GM19351 (cell line): ENCODE results near the gene SNX18.
"Not testable (repeated sequence)": the region's sequence is repeated elsewhere in the genome, so short reads cannot be mapped to it uniquely, and the experiment has no call there.

Source experiments
- ATAC-seq: cut with Tn5 transposase; IDR thresholded peaks from one replicate; pipeline ENCODE4 v1.9.1; 2021; ENCODE audit warnings: mild to moderate bottlenecking, moderate library complexity; ENCODE audit not compliant: unreplicated experiment

Gene SNX18, protein sequence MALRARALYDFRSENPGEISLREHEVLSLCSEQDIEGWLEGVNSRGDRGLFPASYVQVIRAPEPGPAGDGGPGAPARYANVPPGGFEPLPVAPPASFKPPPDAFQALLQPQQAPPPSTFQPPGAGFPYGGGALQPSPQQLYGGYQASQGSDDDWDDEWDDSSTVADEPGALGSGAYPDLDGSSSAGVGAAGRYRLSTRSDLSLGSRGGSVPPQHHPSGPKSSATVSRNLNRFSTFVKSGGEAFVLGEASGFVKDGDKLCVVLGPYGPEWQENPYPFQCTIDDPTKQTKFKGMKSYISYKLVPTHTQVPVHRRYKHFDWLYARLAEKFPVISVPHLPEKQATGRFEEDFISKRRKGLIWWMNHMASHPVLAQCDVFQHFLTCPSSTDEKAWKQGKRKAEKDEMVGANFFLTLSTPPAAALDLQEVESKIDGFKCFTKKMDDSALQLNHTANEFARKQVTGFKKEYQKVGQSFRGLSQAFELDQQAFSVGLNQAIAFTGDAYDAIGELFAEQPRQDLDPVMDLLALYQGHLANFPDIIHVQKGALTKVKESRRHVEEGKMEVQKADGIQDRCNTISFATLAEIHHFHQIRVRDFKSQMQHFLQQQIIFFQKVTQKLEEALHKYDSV

DNA sequence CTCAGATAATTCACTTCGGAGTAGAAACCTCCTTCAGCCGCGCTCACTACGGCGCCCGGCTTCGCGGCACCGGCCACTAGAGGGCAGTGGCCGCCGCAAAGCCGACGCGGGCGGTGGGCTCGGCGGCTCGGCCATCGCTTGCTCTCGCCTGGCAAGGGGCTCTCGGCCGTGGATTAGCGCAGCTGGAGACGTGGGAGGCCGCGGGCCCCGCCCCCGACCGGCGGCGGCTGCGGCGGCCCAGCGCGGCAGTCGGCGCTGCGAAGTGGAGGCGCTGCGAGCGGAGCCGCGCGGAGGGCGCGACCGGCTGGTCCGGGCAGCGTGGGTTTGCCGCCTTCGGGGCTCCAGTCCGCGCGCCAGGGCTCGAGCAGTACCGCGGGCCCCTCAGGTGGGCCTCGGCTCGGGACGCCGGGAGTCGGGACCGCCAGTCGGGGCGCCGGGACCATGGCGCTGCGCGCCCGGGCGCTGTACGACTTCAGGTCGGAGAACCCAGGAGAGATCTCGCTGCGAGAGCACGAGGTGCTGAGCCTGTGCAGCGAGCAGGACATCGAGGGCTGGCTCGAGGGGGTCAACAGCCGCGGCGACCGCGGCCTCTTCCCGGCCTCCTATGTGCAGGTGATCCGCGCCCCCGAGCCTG lies at the start of gene SNX18:
Gene SNX18 (plus strand): TSS at position 248 of the 634 bp plus-strand sequence. CDS start 194 bp downstream, at position 442.
- peak; percentile 93 for ATAC-seq

- peak; percentile 97 for ATAC-seq
Measured at GRCh38 chr5:54469622-54470021, 47.9 kb upstream of the SNX18 start.

- ATAC-seq: no peak
Measured at GRCh38 chr5:54470128-54470527, 47.4 kb upstream of the SNX18 start.

DNA sequence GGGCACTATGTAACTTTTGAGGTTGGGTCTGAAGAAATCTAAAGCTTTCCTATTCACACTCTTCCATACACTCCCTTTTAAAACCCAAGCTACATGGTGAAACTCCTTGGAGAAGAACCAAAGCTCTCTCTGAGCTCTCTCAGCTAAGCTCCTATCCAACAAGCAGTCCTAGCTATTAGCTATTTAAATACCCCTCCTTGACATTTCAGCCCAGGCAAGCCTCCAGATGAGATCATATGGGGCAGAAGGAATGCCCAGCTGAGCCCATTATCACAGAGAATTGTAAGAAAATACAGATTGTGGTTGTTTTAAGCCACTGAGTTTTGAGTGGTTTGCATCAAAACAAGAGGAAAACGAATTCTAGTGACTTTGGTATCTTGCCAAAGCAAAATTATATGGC lies 46.9 kb upstream of the SNX18 start:
- ATAC-seq: no peak

- ATAC-seq: no peak
Measured at GRCh38 chr5:54471398-54471797, 46.2 kb upstream of the SNX18 start.

- ATAC-seq: peak; percentile 50
Measured at GRCh38 chr5:54476682-54477081, 40.9 kb upstream of the SNX18 start.

- ATAC-seq: no peak
Measured at GRCh38 chr5:54477941-54478478, 39.5 kb upstream of the SNX18 start.

DNA sequence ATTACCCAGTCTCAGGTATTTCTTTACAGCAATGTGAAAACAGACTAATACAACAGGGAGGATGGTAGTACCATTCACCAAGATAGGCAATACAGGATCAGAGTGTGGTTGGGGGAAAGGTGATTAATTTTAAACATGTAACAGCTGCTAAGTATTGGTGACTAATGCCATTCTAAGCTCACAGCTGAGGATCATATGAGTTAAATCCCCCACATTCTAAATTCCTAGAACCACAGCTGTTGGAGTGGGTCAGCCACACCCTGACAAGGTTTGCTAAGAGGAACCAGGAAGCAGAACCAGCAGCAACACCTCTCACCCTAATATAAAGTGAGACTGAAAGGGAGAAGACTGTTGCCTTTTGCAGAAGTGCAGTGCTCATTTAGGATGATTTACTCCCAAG lies 37.3 kb upstream of the SNX18 start:
- no peak for ATAC-seq

GRCh38 chr5:54484219-54484894 lies 33.2 kb upstream of the SNX18 start:
- ATAC-seq: no peak

DNA sequence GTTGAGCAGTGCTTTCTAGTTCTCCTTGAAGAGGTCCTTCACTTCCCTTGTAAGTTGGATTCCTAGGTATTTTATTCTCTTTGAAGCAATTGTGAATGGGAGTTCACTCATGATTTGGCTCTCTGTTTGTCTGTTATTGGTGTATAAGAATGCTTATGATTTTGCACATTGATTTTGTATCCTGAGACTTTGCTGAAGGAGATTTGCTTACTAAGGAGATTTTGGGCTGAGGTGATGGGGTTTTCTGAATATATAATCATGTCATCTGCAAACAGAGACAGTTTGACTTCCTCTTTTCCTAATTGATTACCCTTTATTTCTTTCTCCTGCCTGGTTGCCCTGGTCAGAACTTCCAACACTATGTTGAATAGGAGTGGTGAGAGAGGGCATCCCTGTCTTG lies 31.9 kb upstream of the SNX18 start:
- ATAC-seq: not testable (repeated sequence)

- ATAC-seq: not testable (repeated sequence)
Measured at GRCh38 chr5:54489648-54489979, 27.9 kb upstream of the SNX18 start.

GRCh38 chr5:54491326-54491725 lies 26.2 kb upstream of the SNX18 start:
- no peak for ATAC-seq

DNA sequence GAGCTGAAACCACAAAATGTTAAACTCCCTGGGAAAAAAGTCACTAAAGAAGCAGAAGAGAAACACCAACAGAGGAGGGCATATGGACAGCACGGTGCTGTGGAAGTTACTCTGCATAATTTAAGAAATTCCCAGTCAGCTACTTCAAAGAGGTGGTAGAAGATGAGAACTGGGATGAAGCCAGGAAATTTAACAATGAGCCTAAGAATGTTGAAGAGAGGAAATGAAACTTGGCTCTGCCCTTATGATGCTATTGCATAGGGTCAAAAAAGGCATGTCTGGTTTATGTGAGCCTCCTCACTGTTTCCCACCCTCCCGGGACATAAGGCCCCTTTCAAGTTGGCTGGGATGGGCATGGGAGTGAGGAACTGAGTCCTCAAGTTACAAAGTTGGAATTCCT lies 25.4 kb upstream of the SNX18 start:
- no peak for ATAC-seq

DNA sequence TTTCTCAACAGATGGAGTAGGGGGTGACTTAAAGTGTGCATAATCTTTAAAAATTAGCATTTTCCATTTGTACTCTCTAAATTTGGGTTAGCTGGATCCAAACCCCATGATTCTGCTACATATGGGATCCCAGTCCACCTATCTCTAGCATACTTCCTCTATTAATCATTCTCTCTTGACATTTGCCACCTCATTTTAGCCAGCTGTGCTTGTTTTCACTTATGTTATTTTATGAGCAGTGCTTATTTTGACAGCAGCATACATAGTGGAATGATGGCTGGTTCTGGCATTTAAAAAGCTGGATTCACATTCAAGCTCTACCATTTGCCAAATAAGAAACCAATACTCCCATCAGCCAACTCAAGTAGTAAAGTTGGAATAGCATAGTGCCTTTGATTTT lies 22.5 kb upstream of the SNX18 start:
- no peak for ATAC-seq

GRCh38 chr5:54514291-54514690 lies 3.3 kb upstream of the SNX18 start:
- no peak for ATAC-seq

DNA sequence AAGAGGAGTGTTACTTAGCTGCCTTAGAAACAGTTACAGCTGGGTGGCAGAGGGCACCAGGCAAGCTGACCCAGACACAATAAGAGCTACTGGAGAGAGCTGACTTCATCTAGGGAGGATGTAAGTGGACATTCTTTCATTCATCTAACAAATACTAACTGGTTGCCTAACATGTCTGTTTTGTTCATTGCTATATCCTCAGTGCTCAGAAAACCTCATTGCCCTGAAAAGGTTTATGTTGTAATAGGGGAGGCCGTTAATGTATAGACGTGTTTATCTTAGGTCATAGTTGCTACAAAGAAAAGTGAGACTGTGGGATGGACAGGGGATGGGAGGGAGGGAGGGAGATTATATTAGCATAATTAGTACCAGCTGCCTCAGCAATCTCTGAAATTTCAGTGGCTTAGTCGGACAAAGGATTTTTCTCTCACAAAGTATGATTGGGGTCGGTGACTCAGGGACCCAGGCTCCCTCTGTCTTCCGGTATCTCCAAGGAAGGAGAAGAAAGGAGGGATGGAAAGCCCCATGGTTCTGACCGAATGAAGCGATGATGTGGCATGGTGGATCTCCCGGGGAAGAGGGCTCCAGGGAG lies 2.6 kb upstream of the SNX18 start:
- no peak for ATAC-seq

GRCh38 chr5:54515634-54516033 lies 1.9 kb upstream of the SNX18 start:
- no peak for ATAC-seq

DNA sequence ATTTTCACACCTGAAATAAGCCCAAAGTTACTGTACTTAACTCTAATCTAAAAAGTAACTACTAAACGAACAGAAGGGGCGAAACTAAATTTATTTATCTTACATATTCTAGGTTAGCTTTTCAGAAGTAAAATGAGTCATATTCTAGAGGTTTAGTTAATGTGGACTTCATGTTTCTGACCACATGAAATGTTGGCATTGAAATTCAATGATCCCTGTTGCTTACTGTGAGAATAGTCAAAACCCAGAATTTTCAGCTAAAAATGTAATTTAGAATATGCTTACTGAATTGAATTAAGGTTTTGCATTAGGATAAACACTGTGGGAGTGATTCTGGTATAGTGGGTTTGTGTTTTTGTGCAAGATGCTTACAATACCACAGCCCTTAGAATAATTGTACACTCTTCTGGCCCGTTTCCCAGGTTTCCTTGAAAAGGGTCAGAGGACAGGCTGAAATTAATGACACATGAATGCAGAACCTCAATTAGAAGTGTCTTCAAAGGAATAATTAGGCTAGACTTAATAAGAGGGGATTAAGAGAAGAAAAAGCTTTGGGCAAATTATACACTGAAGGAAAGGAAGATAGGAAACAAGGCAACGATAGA lies 1.4 kb upstream of the SNX18 start:
- no peak for ATAC-seq

DNA sequence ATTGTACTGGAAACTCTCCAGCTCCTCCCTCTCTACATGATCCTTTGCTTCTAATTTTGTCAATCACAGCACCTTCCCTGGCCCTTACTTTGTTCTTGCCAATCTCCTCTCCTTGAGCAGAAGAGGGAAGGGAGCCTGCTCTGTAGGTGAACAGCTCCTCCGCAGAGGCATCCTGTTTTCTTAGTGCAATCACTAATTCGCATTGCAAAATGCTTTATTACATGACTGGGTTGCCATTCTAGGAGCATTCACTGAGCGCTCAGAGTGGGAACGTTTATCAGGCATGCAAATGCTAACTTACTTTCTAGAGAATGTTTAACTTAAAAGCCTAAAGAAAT lies 416 bp upstream of the SNX18 start:
- ATAC-seq: no peak

- peak; percentile 43 for ATAC-seq
Measured at GRCh38 chr5:54518146-54518817, 723 bp downstream of the SNX18 start.
